Stimulated activated CD8-positive, alpha-beta memory T cell treated with anti-CD3 and anti-CD28 coated beads, Interleukin-4, amount 100 ng/mL, for 48 hours (primary cell): ENCODE data around the gene COL13A1.

Source experiments
- DNase-seq: peaks from one replicate; pipeline ENCODE4 v3.0.0-alpha.2; 2020

Gene COL13A1

GRCh38 chr10:69869291-69869961 is 67.7 kb downstream of the COL13A1 start:
- no peak for DNase-seq

GRCh38 chr10:69870591-69870990 is 68.9 kb downstream of the COL13A1 start:
- no peak for DNase-seq

- no peak for DNase-seq
Observed at GRCh38 chr10:69871074-69871473, 69.4 kb downstream of the COL13A1 start.

GRCh38 chr10:69872323-69872722 is 70.6 kb downstream of the COL13A1 start:
- DNase-seq, result no peak

GRCh38 chr10:69873135-69873639 is 71.5 kb downstream of the COL13A1 start:
- DNase-seq, result no peak

GRCh38 chr10:69874449-69874848 is 72.7 kb downstream of the COL13A1 start:
- DNase-seq, result no peak

GRCh38 chr10:69875856-69876255 is 74.2 kb downstream of the COL13A1 start:
- DNase-seq, result no peak

- no peak for DNase-seq
Observed at GRCh38 chr10:69876286-69876685, 74.6 kb downstream of the COL13A1 start.

- DNase-seq, result no peak
Observed at GRCh38 chr10:69876931-69877330, 75.2 kb downstream of the COL13A1 start.

- DNase-seq, result no peak
Observed at GRCh38 chr10:69878038-69878437, 76.3 kb downstream of the COL13A1 start.

- DNase-seq, result no peak
Observed at GRCh38 chr10:69878951-69879350, 77.2 kb downstream of the COL13A1 start.

GRCh38 chr10:69879634-69880257 is 78.0 kb downstream of the COL13A1 start:
- DNase-seq, result no peak

GRCh38 chr10:69880301-69881081 is 78.8 kb downstream of the COL13A1 start:
- no peak for DNase-seq

GRCh38 chr10:69881202-69881601 is 79.5 kb downstream of the COL13A1 start:
- no peak for DNase-seq

- no peak for DNase-seq
Observed at GRCh38 chr10:69883310-69884023, 81.8 kb downstream of the COL13A1 start.

GRCh38 chr10:69884024-69884367 is 82.3 kb downstream of the COL13A1 start:
- DNase-seq, result no peak

GRCh38 chr10:69884686-69885085 is 83.0 kb downstream of the COL13A1 start:
- DNase-seq, result no peak

- DNase-seq, result no peak
Observed at GRCh38 chr10:69885379-69886013, 83.8 kb downstream of the COL13A1 start.

GRCh38 chr10:69888882-69889584 is 87.3 kb downstream of the COL13A1 start:
- no peak for DNase-seq

- no peak for DNase-seq
Observed at GRCh38 chr10:69890065-69890847, 88.5 kb downstream of the COL13A1 start.

GRCh38 chr10:69891057-69891617 is 89.4 kb downstream of the COL13A1 start:
- DNase-seq, result no peak
